HT1080 (cell line): ENCODE measurements around the gene GRIN2C. TPM values are rescaled to one million over a fixed set of nuclear protein-coding genes. Genes with fewer than 3 reads are reported as not detected.
"Not testable (repeated sequence)": the region's sequence is repeated elsewhere in the genome, so short reads cannot be mapped to it uniquely, and the experiment has no call there.

Source experiments
- DNase-seq: peaks from one replicate; pipeline ENCODE4 v3.0.0-alpha.2; 2015; ENCODE audit warnings: low read depth
- total RNA-seq: library from RNA; depleted of rRNA; stranded (reverse); fragments of >200 nt; shearing (Covaris generic); gene quantifications from 2 replicates; pipeline ENCODE4 v1.2.3, GENCODE V29; 2014

GRIN2C gene
- total RNA-seq, 1 experiment from 2014 or later, result 0.10 TPM

GRCh38 chr17:74881073-74881472 is 21.4 kb upstream of the GRIN2C start:
- no peak for DNase-seq

GRCh38 chr17:74879308-74879707 is 19.6 kb upstream of the GRIN2C start:
- DNase-seq, result no peak

GRCh38 chr17:74878658-74879057 is 19.0 kb upstream of the GRIN2C start:
- DNase-seq, result no peak

- DNase-seq, result no peak
These were observed 18.2 kb upstream of the GRIN2C start for GRCh38 chr17:74877592-74878548.

GRCh38 chr17:74875977-74876593 is 16.4 kb upstream of the GRIN2C start:
- DNase-seq, result no peak

GRCh38 chr17:74875155-74875976 is 15.7 kb upstream of the GRIN2C start:
- DNase-seq, result no peak

GRCh38 chr17:74874615-74875037 is 14.9 kb upstream of the GRIN2C start:
- no peak for DNase-seq

- no peak for DNase-seq
These were observed 14.4 kb upstream of the GRIN2C start for GRCh38 chr17:74873874-74874614.

- peak; percentile 99 for DNase-seq
These were observed 13.6 kb upstream of the GRIN2C start for GRCh38 chr17:74873037-74873873.

GRCh38 chr17:74872313-74873036 is 12.8 kb upstream of the GRIN2C start, which contains the start of gene FDXR:
TSS of gene FDXR (minus strand) at chr17:74872994. CDS start at chr17:74872944, 50 bp downstream.
- DNase-seq, result no peak

- no peak for DNase-seq
These were observed 11.8 kb upstream of the GRIN2C start for GRCh38 chr17:74871356-74872076.

GRCh38 chr17:74870512-74870911 is 10.8 kb upstream of the GRIN2C start:
- peak; percentile 48 for DNase-seq

GRCh38 chr17:74870028-74870427 is 10.3 kb upstream of the GRIN2C start:
- not testable (repeated sequence) for DNase-seq

- no peak for DNase-seq
These were observed 9.2 kb upstream of the GRIN2C start for GRCh38 chr17:74868908-74869255.

GRCh38 chr17:74868251-74868907 is 8.7 kb upstream of the GRIN2C start:
- DNase-seq, result no peak

- no peak for DNase-seq
These were observed 6.6 kb upstream of the GRIN2C start for GRCh38 chr17:74866198-74866835.

GRCh38 chr17:74865504-74866197 is 6.0 kb upstream of the GRIN2C start:
- DNase-seq, result no peak
